Adrenal gland (tissue), 12 donors: ENCODE data around the gene NKAPD1. TPM values are rescaled to one million over a fixed set of nuclear protein-coding genes. Genes with fewer than 3 reads are reported as not detected.

Source experiments
- DNase-seq, 7 donors: peaks; one replicate each; pipeline ENCODE4 v3.0.0-alpha.2; 2019 to 2020
- H3K27ac ChIP-seq, 5 donors: fragments of 200-600 bp; sonication (generic) in 4 of 5; 1 replicate in 3 of 5; 2 replicates in 2 of 5; pipeline versions ENCODE4 v1.5.1 to v1.8.0; 2016 to 2020; ENCODE audit warnings: mild to moderate bottlenecking in 1 of 5
- H3K27me3 ChIP-seq: fragments of 200-600 bp; 2 replicates; pipeline ENCODE4 v1.8.0; 2021
- H3K36me3 ChIP-seq, 2 donors: fragments of 200-600 bp; replicated peaks in 1 of 2; 1 replicate in 1 of 2; 2 replicates in 1 of 2; pipeline versions ENCODE4 v1.5.1 to v1.8.0; 2018 to 2022
- H3K4me1 ChIP-seq, 2 donors: fragments of 200-600 bp; replicated peaks in 1 of 2; 1 replicate in 1 of 2; 2 replicates in 1 of 2; pipeline versions ENCODE4 v1.5.1 to v1.8.0; 2018 to 2021
- H3K4me3 ChIP-seq, 4 donors: fragments of 200-600 bp; sonication (generic) in 3 of 4; one replicate each; pipeline ENCODE4 v1.5.1; 2016 to 2018
- H3K9me3 ChIP-seq, 3 donors: fragments of 200-600 bp; sonication (generic) in 1 of 3; replicated peaks in 1 of 3; 1 replicate in 2 of 3; 2 replicates in 1 of 3; pipeline versions ENCODE4 v1.5.1 to v1.8.0; 2016 to 2021
- CTCF ChIP-seq, 6 experiments: fragments of 450-650 bp in 4 of 6; fragments of 200-600 bp in 2 of 6; sonication (generic) in 1 of 6; IDR thresholded peaks; 1 replicate in 5 of 6; 2 replicates in 1 of 6; pipeline versions ENCODE4 v1.5.1 to v1.8.0; 2016 to 2021; ENCODE audit warnings: antibody characterized with exemption in 6 of 6, mild to moderate bottlenecking in 2 of 6, moderate library complexity in 1 of 6
- POLR2A ChIP-seq, 2 donors: fragments of 450-650 bp; IDR thresholded peaks; one replicate each; pipeline ENCODE4 v1.6.1; 2017; ENCODE audit warnings: antibody characterized with exemption in 2 of 2, mild to moderate bottlenecking in 2 of 2, moderate library complexity in 1 of 2
- WGBS, 4 donors: extraction: QIAGEN DNeasy Blood & Tissue Kit in 2 of 4; methylation state at CpG; one replicate each; pipeline versions ENCODE4 v1.1.5 to v1.1.7; 2013 to 2017; 5-methylcytosine and 5-hydroxymethylcytosine counted together
- intact Hi-C, 2 donors: fragments of 100-400 bp; cut with DNase I; formaldehyde crosslinking; loops; one replicate each; pipeline versions ENCODE4 v1.14.1 to v1.15.0; 2022 to 2023
- polyA plus RNA-seq, 3 donors: library from polyadenylated mRNA; stranded (reverse); fragments of 200-250 nt in 2 of 3; fragments of 350-450 nt in 1 of 3; fragmentation: Illumina TruSeq in 1 of 3; extraction: RNeasy Lipid Tissue Mini Kit (QIAGEN cat#74804) in 1 of 3; gene quantifications; one replicate each; pipeline ENCODE4 v1.2.3, GENCODE V29; 2013 to 2014
- total RNA-seq, 9 donors: library from RNA; depleted of rRNA in 4 of 9; stranded (reverse); fragments of >200 nt in 4 of 9; fragments of 120-200 nt in 1 of 9; fragmentation: NEBNext Ultra II Directional in 1 of 9; extraction: Animal tissue kit (Norgen Biotek cat#: 25700) in 1 of 9; gene quantifications; one replicate each; pipeline versions ENCODE4 v1.1.0 to v1.2.4, GENCODE V29; 2013 to 2023
- donor health status: healthy with polysubstance abuse.
- donor health status: Bipolar disorder and iron deficiency.
- donor health status: DM: yes; HTN: yes; CAD: no.
- donor health status: DM: no; HTN: no; CAD: no.
- donor health status: DM: no; HTN: no; CAD: no.
- donor health status: DM: yes; HTN: yes; CAD: no.

The NKAPD1 gene
- total and polyA plus RNA-seq, 12 donors = 9.8 to 40.5 (median 16.5) TPM

DNA sequence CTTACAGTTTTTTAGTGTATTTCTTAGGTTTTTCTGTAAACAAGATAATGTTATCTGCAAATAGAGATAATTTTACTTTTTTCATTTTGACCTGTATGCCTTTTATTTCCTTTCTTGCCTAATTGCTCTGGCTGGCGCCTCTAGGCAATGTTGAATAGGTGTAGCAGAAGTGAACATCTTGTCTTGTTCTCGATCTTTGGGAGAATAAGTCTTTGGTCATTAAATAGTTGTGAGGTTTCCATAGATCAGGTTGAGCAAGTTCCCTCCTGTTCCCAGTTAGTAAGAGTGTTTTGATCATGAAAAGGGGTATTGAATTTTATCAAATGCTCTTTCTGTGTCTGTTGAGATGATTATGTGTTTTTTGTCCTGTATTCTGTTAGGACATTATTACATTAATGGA is 24.3 kb upstream of the NKAPD1 start:
- WGBS, 4 donors = 48 to 50% (median 49%) methylated on average over 2 of the region's 2 CpGs
- H3K4me1 ChIP-seq = no peaks in the 10 kb centered on the region
- TF ChIP-seq POLR2A (IDR thresholded peaks at IDR 0.05) (no peak), CTCF (IDR thresholded peaks at IDR 0.05) (no peak)
- H3K9me3 ChIP-seq = no peaks in the 10 kb centered on the region
- no peak overlapping the region for H3K4me3 ChIP-seq
- no peak overlapping the region for H3K27ac ChIP-seq
- intact Hi-C loops = no loop called here
- H3K36me3 ChIP-seq = peaks cover 0 to 51% of the 10 kb centered on the region in 2 donors
- DNase-seq = no peak
- H3K27me3 ChIP-seq = no peaks in the 10 kb centered on the region

DNA sequence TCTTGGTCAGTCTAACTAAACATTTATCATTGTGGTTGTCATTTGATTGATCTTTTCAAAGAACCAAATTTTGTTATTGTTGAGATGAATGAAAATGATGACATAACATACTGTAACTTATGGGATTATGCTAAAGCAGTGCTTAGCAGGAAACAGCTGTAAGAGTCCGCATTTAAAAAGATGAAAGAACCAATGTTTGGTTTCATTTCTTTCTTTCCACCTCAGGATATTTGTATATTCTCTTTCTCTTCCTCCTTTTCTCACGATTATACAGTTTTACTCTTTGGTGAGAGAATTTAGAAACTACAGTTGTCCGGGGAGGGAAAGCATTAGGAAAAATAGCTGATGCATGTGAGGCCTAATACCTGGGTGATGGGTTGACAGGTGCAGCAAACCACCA is 23.4 kb upstream of the NKAPD1 start:
- DNase-seq = no peak
- no peak overlapping the region for H3K27ac ChIP-seq
- WGBS, 4 donors = 72 to 86% (median 82%) methylated on average over 3 of the region's 3 CpGs
- no peaks in the 10 kb centered on the region for H3K27me3 ChIP-seq
- TF ChIP-seq CTCF (IDR thresholded peaks at IDR 0.05) (no peak), POLR2A (IDR thresholded peaks at IDR 0.05) (no peak)
- no peaks in the 10 kb centered on the region for H3K4me1 ChIP-seq
- no peaks in the 10 kb centered on the region for H3K9me3 ChIP-seq
- H3K4me3 ChIP-seq = no peak overlapping the region
- peaks cover 0 to 42% of the 10 kb centered on the region in 2 donors for H3K36me3 ChIP-seq
- intact Hi-C loops = no loop called here

DNA sequence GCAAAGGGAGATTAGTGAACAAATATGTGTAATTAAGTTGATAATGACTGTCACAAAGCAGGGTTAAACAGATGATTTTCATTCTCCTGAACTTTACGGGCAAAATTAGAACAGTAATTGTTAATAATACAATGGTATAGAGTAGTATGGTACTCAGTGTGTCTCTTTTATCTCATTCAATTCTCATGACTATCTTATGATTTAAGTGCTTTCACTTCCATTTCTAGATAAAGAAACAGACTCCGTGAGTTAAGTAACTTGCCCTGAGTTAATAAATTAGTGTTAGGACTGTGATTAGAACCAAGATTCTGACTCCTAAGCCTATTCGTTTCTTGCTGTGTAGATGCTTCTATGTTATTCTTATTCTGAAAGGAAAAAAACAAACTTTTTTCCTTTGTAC is 22.3 kb upstream of the NKAPD1 start:
- H3K27ac ChIP-seq = no peak overlapping the region
- no peak overlapping the region for H3K4me3 ChIP-seq
- no peak for TF ChIP-seq CTCF (IDR thresholded peaks at IDR 0.05)
- TF ChIP-seq POLR2A (IDR thresholded peaks at IDR 0.05) = no peak
- no peaks in the 10 kb centered on the region for H3K27me3 ChIP-seq
- WGBS, 4 donors = 84 to 88% (median 85%) methylated on average over 3 of the region's 3 CpGs
- peaks cover 0 to 39% of the 10 kb centered on the region in 2 donors for H3K36me3 ChIP-seq
- intact Hi-C loops = no loop called here
- no peaks in the 10 kb centered on the region for H3K9me3 ChIP-seq
- no peaks in the 10 kb centered on the region for H3K4me1 ChIP-seq
- no peak for DNase-seq

DNA sequence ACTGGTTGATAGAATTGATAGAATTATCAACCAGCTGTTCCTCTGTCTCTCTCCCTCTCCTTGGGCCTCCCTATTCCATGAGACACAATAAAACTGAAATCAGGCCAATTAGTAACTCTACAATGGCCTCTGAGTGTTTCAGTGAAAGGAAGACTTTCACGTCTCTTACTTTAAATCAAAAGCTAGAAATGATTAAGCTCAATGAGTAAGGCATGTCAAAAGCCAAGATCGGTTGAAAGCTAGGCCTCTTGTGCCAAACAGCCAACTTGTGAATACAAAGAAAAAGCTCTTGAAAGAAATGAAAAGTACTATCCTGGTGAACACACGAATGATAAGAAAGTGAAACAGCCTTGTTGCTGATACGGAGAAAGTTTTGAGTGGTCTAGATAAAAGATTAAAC is 16.9 kb upstream of the NKAPD1 start:
- intact Hi-C loops = no loop called here
- no peak for DNase-seq
- H3K4me3 ChIP-seq = no peak overlapping the region
- no peaks in the 10 kb centered on the region for H3K9me3 ChIP-seq
- no peaks in the 10 kb centered on the region for H3K4me1 ChIP-seq
- 81 to 89% (median 84%) methylated on average over 4 of the region's 4 CpGs for WGBS, 4 donors
- no peaks in the 10 kb centered on the region for H3K27me3 ChIP-seq
- no peak for TF ChIP-seq CTCF (IDR thresholded peaks at IDR 0.05)
- no peak for TF ChIP-seq POLR2A (IDR thresholded peaks at IDR 0.05)
- no peak overlapping the region for H3K27ac ChIP-seq
- H3K36me3 ChIP-seq = peaks cover 0 to 46% of the 10 kb centered on the region in 2 donors
